SK-N-SH (cell line): ENCODE results near the gene CAGE1.

Experiments
- EZH2phosphoT487 ChIP-seq: fragments of 200-600 bp; sonication (generic); IDR thresholded peaks from 2 replicates; pipeline ENCODE4 v1.6.1; 2017; ENCODE audit warnings: low read depth, mixed run types, mild to moderate bottlenecking, antibody characterized with exemption, moderate library complexity, borderline replicate concordance
- GABPA ChIP-seq: IDR thresholded peaks from 2 replicates; pipeline ENCODE4 v1.4.0; 2012; ENCODE audit warnings: low read depth, mild to moderate bottlenecking
- MXI1 ChIP-seq: IDR thresholded peaks from 2 replicates; pipeline ENCODE4 v1.6.1; 2012; ENCODE audit warnings: mild to moderate bottlenecking, low read depth, low read length, improper control_type of control experiment
- POLR2AphosphoS5 ChIP-seq: IDR thresholded peaks from 2 replicates; pipeline ENCODE4 v1.6.1; 2012; ENCODE audit warnings: low read depth, low read length
- TF ChIP-seq, protein P1 (sequence below): fragments of 200-600 bp; sonication (generic); IDR thresholded peaks from 2 replicates; pipeline ENCODE4 v1.6.1; 2017; ENCODE audit warnings: antibody characterized with exemption, mild to moderate bottlenecking, moderate library complexity

DNA sequence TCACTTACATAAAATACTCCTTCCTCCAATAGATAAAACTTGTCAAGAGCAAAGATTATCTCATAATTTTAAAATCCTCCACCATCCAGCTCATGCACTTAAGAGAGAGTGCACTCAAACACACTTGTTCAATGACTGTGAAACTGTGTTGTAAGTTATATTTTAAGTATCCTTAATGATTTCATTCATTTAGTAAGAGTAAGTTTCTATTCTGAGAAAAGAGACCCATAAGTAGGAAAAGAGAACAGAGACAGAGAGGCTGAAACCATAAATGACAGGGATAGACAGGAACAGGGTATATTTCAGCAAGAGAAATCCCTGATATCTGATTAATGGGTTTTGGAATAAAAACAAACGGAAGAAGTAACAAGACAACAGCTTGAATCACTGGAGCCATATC is 84.7 kb downstream of the CAGE1 start:
- TF ChIP-seq, protein P1, sequence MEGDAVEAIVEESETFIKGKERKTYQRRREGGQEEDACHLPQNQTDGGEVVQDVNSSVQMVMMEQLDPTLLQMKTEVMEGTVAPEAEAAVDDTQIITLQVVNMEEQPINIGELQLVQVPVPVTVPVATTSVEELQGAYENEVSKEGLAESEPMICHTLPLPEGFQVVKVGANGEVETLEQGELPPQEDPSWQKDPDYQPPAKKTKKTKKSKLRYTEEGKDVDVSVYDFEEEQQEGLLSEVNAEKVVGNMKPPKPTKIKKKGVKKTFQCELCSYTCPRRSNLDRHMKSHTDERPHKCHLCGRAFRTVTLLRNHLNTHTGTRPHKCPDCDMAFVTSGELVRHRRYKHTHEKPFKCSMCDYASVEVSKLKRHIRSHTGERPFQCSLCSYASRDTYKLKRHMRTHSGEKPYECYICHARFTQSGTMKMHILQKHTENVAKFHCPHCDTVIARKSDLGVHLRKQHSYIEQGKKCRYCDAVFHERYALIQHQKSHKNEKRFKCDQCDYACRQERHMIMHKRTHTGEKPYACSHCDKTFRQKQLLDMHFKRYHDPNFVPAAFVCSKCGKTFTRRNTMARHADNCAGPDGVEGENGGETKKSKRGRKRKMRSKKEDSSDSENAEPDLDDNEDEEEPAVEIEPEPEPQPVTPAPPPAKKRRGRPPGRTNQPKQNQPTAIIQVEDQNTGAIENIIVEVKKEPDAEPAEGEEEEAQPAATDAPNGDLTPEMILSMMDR: no peak
- TF ChIP-seq EZH2phosphoT487 (no peak), MXI1 (no peak), GABPA (no peak), POLR2AphosphoS5 (no peak)
